ENCODE results near the gene CDK5R2.

The CDK5R2 gene

DNA sequence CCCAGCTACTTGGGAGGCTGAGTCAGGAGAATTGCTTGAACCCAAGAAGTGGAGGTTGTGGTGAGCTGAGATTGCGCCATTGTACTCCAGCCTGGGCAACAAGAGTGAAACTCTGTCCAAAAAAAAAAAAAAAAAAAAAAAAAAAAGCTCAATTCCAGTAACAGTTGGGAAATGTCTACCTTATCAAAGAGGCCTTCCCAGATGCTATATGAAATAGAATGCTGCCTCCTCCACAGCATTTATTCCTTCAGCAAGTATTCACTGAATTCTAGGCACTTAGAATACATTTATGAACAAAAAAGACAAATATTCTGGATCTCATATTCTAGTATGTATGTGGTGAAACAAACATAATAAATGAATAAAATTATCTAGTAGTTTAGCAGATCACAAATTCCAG lies 12.8 kb upstream of the CDK5R2 start:
- Histone ChIP-seq H3K36me3 (ENCODE audit: control insufficient read depth, insufficient read depth, low read length) (no peaks in the 10 kb centered on the region), H3K4me3 (ENCODE audit: insufficient read depth, low read depth, low read length, poor library complexity, severe bottlenecking) (no peak overlapping the region), H3K27ac (ENCODE audit: insufficient read depth, low read length, poor library complexity, severe bottlenecking) (no peak overlapping the region), H3K27me3 (replicated peaks; ENCODE audit: control insufficient read depth, insufficient read depth, low read length, poor library complexity, severe bottlenecking) (peaks cover 12% of the 10 kb centered on the region), H3K4me1 (ENCODE audit: control insufficient read depth, insufficient read depth, low read length, poor library complexity, severe bottlenecking) (no peaks in the 10 kb centered on the region), H3K9me3 (ENCODE audit: control insufficient read depth, low read length) (no peaks in the 10 kb centered on the region)
- DNase-seq: no peak

DNA sequence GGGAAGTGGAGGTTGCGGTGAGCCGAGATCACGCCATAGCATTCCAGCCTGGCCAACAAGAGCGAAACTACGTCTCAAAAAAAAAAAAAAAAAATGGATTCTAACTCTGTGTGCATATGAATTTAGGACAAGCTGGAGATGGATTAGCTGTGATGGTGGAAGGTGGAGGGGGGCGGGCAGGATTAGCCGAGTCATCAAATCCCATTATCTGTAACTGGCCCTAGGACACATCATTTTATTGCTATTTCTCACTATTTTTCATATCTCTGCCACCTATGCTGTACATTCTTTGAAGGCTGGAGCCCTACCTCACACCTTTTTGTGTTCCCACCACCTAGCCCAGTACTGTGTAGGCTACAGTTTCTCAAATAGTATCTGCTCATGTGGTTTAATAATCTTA lies 7.3 kb upstream of the CDK5R2 start:
- no peak overlapping the region for H3K4me3 ChIP-seq (ENCODE audit: insufficient read depth, low read depth, low read length, poor library complexity, severe bottlenecking)
- H3K27me3 ChIP-seq (replicated peaks; ENCODE audit: control insufficient read depth, insufficient read depth, low read length, poor library complexity, severe bottlenecking): no peaks in the 10 kb centered on the region
- H3K36me3 ChIP-seq (ENCODE audit: control insufficient read depth, insufficient read depth, low read length): no peaks in the 10 kb centered on the region
- no peaks in the 10 kb centered on the region for H3K4me1 ChIP-seq (ENCODE audit: control insufficient read depth, insufficient read depth, low read length, poor library complexity, severe bottlenecking)
- no peak overlapping the region for H3K27ac ChIP-seq (ENCODE audit: insufficient read depth, low read length, poor library complexity, severe bottlenecking)
- H3K9me3 ChIP-seq (ENCODE audit: control insufficient read depth, low read length): no peaks in the 10 kb centered on the region
- DNase-seq: no peak

DNA sequence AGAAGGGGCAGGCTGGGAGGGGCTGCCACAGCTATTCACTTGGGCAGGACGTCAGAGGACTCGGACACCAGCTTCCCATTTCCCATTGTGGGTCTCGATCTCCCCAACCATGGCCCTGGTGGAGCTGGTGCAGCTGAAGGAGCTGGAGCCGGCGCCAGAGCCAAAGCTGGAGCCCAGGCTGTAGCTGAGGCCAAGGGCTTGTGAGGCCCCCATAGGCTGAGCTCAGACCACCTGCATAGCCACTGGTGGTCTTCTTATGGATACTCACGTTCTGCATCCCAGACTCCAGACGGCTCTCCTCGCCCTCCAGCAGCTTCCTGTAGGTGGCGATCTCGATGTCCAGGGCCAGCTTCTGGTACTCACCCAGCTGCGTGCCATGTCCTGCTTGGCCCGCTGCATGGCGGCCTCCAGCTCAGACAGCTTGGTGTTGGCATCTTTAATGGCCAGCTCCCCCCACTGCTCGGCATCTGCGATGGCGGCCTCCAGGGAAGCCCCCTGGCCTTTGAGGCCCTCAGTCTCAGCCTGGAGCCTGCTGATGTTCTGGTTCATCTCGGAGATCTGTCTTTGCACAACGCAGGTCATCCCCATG lies 6.0 kb upstream of the CDK5R2 start:
- Histone ChIP-seq H3K36me3 (ENCODE audit: control insufficient read depth, insufficient read depth, low read length) (no peaks in the 10 kb centered on the region), H3K4me1 (ENCODE audit: control insufficient read depth, insufficient read depth, low read length, poor library complexity, severe bottlenecking) (no peaks in the 10 kb centered on the region), H3K9me3 (ENCODE audit: control insufficient read depth, low read length) (no peaks in the 10 kb centered on the region), H3K27ac (ENCODE audit: insufficient read depth, low read length, poor library complexity, severe bottlenecking) (no peak overlapping the region), H3K4me3 (ENCODE audit: insufficient read depth, low read depth, low read length, poor library complexity, severe bottlenecking) (no peak overlapping the region), H3K27me3 (replicated peaks; ENCODE audit: control insufficient read depth, insufficient read depth, low read length, poor library complexity, severe bottlenecking) (peaks cover 12% of the 10 kb centered on the region)
- no peak for DNase-seq

DNA sequence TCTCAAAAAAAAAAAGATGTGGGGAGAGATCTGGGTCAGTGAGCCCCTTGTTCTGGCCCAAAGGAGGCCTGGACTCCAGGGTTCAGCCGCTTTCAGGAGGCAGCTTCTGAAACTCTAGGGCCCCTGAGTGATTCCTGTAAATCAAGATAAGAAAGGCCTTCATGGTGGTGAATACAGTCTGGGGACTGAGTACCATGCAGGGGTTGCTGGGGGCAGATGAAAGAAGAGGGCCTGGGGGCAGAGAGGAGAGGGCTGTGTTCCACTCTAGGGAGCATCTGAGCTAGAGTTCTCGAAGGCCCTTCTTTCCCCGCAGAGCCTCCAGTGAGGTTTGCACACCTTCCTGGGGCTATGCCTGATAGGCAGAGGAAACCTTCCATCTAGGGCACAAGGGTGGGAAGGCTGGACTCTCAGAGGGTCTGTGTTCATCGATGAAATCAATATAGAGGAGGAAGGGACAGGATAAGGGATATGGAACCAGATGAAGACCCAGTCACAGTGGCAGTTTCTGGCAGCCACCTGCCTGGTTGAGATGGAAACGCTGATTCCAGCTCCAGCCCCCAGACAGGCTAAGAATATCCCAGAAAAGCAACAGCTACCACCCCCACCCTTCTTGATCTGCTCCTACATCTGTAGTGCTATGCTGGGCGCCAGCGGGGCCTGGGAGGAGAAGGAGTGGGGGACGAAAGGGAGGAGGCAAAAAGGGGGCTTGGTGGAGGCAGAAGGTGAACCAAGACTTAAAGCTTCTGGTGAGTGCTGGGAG lies 4.7 kb upstream of the CDK5R2 start:
- H3K4me3 ChIP-seq (ENCODE audit: insufficient read depth, low read depth, low read length, poor library complexity, severe bottlenecking): no peak overlapping the region
- H3K36me3 ChIP-seq (ENCODE audit: control insufficient read depth, insufficient read depth, low read length): no peaks in the 10 kb centered on the region
- DNase-seq: no peak
- peaks cover 21% of the 10 kb centered on the region for H3K27me3 ChIP-seq (replicated peaks; ENCODE audit: control insufficient read depth, insufficient read depth, low read length, poor library complexity, severe bottlenecking)
- no peak overlapping the region for H3K27ac ChIP-seq (ENCODE audit: insufficient read depth, low read length, poor library complexity, severe bottlenecking)
- H3K9me3 ChIP-seq (ENCODE audit: control insufficient read depth, low read length): no peaks in the 10 kb centered on the region
- H3K4me1 ChIP-seq (ENCODE audit: control insufficient read depth, insufficient read depth, low read length, poor library complexity, severe bottlenecking): peaks cover 3% of the 10 kb centered on the region

DNA sequence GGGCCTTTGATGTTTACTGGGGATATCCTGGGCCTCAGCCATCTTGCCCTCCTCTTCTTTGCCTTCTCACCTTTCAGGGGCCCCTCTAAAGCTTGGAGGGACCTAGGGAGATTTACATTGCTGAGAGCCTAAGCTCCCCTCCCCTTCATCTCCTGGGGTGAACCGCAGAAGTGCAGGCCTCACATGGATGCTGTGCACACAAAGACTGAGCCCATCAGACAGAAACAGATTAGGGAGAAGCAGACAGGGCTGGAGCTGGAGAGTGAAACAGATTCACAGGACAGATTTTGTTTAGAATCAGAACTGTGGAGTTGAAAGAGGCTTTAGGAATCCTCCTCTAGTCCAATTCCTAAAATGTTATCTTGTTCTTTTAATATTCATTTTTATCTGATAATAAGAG lies 3.4 kb upstream of the CDK5R2 start:
- no peaks in the 10 kb centered on the region for H3K36me3 ChIP-seq (ENCODE audit: control insufficient read depth, insufficient read depth, low read length)
- H3K27ac ChIP-seq (ENCODE audit: insufficient read depth, low read length, poor library complexity, severe bottlenecking): no peak overlapping the region
- DNase-seq: no peak
- peaks cover 32% of the 10 kb centered on the region for H3K27me3 ChIP-seq (replicated peaks; ENCODE audit: control insufficient read depth, insufficient read depth, low read length, poor library complexity, severe bottlenecking)
- no peaks in the 10 kb centered on the region for H3K9me3 ChIP-seq (ENCODE audit: control insufficient read depth, low read length)
- H3K4me1 ChIP-seq (ENCODE audit: control insufficient read depth, insufficient read depth, low read length, poor library complexity, severe bottlenecking): peaks cover 3% of the 10 kb centered on the region
- no peak overlapping the region for H3K4me3 ChIP-seq (ENCODE audit: insufficient read depth, low read depth, low read length, poor library complexity, severe bottlenecking)

DNA sequence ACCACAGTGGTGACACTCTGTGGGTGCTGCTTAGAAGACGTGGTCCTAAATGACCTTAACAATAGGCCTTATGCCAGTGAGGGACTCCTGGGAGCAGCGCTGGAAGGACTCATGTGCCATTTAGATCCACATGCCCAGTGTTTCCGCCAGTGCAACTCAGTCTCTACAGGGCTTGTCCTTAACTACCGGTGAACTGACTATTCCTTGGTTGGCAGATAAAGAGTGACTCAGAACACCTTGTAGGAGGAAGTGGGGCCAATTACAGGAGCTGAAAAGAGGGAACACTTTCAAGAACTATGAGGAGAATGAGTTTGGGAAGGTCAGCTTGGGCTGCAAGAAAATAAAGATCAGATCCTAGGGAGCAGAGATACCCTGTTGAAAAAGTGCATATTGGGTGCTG lies 1.8 kb upstream of the CDK5R2 start:
- no peak for DNase-seq
- H3K27me3 ChIP-seq (replicated peaks; ENCODE audit: control insufficient read depth, insufficient read depth, low read length, poor library complexity, severe bottlenecking): peaks cover 49% of the 10 kb centered on the region
- H3K4me3 ChIP-seq (ENCODE audit: insufficient read depth, low read depth, low read length, poor library complexity, severe bottlenecking): no peak overlapping the region
- H3K9me3 ChIP-seq (ENCODE audit: control insufficient read depth, low read length): no peaks in the 10 kb centered on the region
- peaks cover 3% of the 10 kb centered on the region for H3K4me1 ChIP-seq (ENCODE audit: control insufficient read depth, insufficient read depth, low read length, poor library complexity, severe bottlenecking)
- no peaks in the 10 kb centered on the region for H3K36me3 ChIP-seq (ENCODE audit: control insufficient read depth, insufficient read depth, low read length)
- no peak overlapping the region for H3K27ac ChIP-seq (ENCODE audit: insufficient read depth, low read length, poor library complexity, severe bottlenecking)

DNA sequence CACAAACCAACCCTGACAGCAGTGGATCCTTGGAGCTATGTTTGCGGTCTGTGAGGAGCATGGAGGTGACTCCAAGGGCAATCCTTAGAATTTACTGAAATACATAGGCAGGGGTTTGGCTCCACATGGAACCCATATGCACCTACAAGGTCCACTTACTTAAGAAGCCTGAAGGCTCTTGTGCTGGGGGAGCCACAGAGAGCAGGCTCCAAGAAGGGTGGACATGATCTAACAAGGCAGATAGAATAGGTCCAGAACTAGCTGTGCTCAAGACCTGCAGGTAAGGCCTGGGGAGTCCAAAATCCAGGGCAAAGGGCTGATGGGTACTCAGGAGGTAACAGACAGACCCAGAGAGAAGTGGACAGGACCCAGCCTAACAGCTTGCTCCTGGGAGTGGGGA lies 1.2 kb upstream of the CDK5R2 start:
- H3K36me3 ChIP-seq (ENCODE audit: control insufficient read depth, insufficient read depth, low read length): no peaks in the 10 kb centered on the region
- H3K27me3 ChIP-seq (replicated peaks; ENCODE audit: control insufficient read depth, insufficient read depth, low read length, poor library complexity, severe bottlenecking): peaks cover 55% of the 10 kb centered on the region

DNA sequence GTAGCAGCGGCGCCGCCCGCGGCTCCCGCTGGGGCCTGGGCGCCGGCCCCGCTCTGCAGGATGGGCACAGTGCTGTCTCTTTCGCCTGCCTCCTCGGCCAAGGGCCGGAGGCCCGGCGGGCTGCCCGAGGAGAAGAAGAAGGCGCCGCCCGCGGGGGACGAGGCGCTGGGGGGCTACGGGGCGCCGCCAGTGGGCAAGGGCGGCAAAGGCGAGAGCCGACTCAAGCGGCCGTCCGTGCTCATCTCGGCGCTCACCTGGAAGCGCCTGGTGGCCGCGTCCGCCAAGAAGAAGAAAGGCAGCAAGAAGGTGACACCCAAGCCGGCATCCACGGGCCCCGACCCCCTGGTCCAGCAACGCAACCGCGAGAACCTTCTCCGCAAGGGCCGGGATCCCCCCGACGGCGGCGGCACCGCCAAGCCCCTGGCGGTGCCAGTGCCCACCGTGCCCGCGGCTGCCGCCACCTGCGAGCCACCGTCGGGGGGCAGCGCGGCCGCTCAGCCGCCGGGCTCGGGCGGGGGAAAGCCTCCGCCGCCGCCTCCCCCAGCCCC lies 369 bp downstream of the CDK5R2 start:
- H3K27ac ChIP-seq (ENCODE audit: insufficient read depth, low read length, poor library complexity, severe bottlenecking): no peak overlapping the region
- peak overlapping the region; percentile 22 for H3K4me3 ChIP-seq (ENCODE audit: insufficient read depth, low read depth, low read length, poor library complexity, severe bottlenecking)
- H3K9me3 ChIP-seq (ENCODE audit: control insufficient read depth, low read length): no peaks in the 10 kb centered on the region
- DNase-seq: no peak
- H3K27me3 ChIP-seq (replicated peaks; ENCODE audit: control insufficient read depth, insufficient read depth, low read length, poor library complexity, severe bottlenecking): peaks cover 56% of the 10 kb centered on the region
- peaks cover 3% of the 10 kb centered on the region for H3K4me1 ChIP-seq (ENCODE audit: control insufficient read depth, insufficient read depth, low read length, poor library complexity, severe bottlenecking)
- H3K36me3 ChIP-seq (ENCODE audit: control insufficient read depth, insufficient read depth, low read length): no peaks in the 10 kb centered on the region

More for the DNA sequence above, 1.2 kb upstream of the CDK5R2 start:
- H3K27ac ChIP-seq (ENCODE audit: insufficient read depth, low read length, poor library complexity, severe bottlenecking): no peak overlapping the region
- no peaks in the 10 kb centered on the region for H3K9me3 ChIP-seq (ENCODE audit: control insufficient read depth, low read length)
- no peak for DNase-seq
- no peak overlapping the region for H3K4me3 ChIP-seq (ENCODE audit: insufficient read depth, low read depth, low read length, poor library complexity, severe bottlenecking)
- H3K4me1 ChIP-seq (ENCODE audit: control insufficient read depth, insufficient read depth, low read length, poor library complexity, severe bottlenecking): peaks cover 3% of the 10 kb centered on the region

DNA sequence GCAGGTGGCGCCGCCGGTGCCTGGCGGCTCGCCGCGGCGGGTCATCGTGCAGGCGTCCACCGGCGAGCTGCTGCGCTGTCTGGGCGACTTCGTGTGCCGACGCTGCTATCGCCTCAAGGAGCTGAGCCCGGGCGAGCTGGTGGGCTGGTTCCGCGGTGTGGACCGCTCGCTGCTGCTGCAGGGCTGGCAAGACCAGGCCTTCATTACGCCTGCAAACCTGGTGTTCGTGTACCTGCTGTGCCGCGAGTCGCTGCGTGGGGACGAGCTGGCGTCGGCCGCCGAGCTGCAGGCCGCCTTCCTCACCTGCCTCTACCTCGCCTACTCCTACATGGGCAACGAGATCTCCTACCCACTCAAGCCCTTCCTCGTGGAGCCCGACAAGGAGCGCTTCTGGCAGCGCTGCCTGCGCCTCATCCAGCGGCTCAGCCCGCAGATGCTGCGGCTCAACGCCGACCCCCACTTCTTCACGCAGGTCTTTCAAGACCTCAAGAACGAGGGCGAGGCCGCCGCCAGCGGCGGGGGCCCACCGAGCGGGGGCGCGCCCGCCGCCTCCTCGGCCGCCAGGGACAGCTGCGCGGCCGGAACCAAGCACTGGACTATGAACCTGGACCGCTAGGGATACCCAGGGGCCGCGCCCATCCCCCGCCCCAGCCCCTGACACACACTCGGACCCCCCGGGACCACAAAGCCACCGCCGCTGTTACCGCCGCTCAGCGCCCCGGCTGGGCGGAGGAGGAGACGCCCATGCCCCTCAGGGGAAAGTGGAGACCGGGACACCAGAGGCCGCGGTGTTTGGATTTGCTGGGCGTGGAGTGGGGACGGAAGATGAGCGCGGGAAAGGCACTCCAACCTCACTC lies 1.1 kb downstream of the CDK5R2 start:
- Histone ChIP-seq H3K4me1 (ENCODE audit: control insufficient read depth, insufficient read depth, low read length, poor library complexity, severe bottlenecking) (peaks cover 3% of the 10 kb centered on the region), H3K4me3 (ENCODE audit: insufficient read depth, low read depth, low read length, poor library complexity, severe bottlenecking) (no peak overlapping the region), H3K9me3 (ENCODE audit: control insufficient read depth, low read length) (no peaks in the 10 kb centered on the region), H3K27me3 (replicated peaks; ENCODE audit: control insufficient read depth, insufficient read depth, low read length, poor library complexity, severe bottlenecking) (peaks cover 56% of the 10 kb centered on the region), H3K27ac (ENCODE audit: insufficient read depth, low read length, poor library complexity, severe bottlenecking) (no peak overlapping the region), H3K36me3 (ENCODE audit: control insufficient read depth, insufficient read depth, low read length) (no peaks in the 10 kb centered on the region)
- DNase-seq: no peak

DNA sequence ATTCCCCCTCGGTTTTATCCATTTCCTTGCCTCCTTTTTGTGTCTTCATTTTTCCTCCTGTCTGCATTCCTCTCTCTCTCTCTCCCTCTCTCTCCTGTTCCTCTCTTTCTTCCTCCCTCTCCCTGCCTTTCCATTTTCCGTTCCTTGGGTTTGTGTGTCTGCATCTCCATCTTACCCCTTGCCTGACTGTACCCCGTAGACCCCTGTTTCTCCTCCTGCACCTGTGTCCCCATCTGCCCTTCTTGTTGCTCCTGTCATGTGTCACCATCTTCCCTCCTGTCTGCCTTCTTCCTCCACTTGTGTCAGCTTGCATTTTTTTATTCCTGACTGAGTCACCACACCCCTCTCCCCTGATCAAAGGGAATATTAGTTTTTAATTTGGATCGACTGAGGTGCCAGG lies 1.8 kb downstream of the CDK5R2 start:
- H3K27me3 ChIP-seq (replicated peaks; ENCODE audit: control insufficient read depth, insufficient read depth, low read length, poor library complexity, severe bottlenecking): peaks cover 56% of the 10 kb centered on the region
- no peak for DNase-seq
- H3K36me3 ChIP-seq (ENCODE audit: control insufficient read depth, insufficient read depth, low read length): no peaks in the 10 kb centered on the region
- no peak overlapping the region for H3K4me3 ChIP-seq (ENCODE audit: insufficient read depth, low read depth, low read length, poor library complexity, severe bottlenecking)
- H3K4me1 ChIP-seq (ENCODE audit: control insufficient read depth, insufficient read depth, low read length, poor library complexity, severe bottlenecking): peaks cover 3% of the 10 kb centered on the region
- H3K27ac ChIP-seq (ENCODE audit: insufficient read depth, low read length, poor library complexity, severe bottlenecking): no peak overlapping the region
- H3K9me3 ChIP-seq (ENCODE audit: control insufficient read depth, low read length): no peaks in the 10 kb centered on the region
